K562 (cell line): ENCODE data around the gene CD84. TPM values are rescaled to one million over a fixed set of nuclear protein-coding genes. Genes with fewer than 3 reads are reported as not detected.
A peak's percentile ranks its signal among the peaks of the same experiment; 100 is the strongest.

Source experiments
- ATAC-seq: fragments of 200-7000 bp; cut with Tn5 transposase; 3 replicates; pipeline ENCODE4 v1.9.1; 2020; ENCODE audit warnings: moderate library complexity
- BruUV-seq: library from RNA; stranded (reverse); fragments of 400-500 nt; replicated peaks from 2 replicates; lab custom pipeline; 2021; lab: Mats Ljungman, UMichigan
- CTCF ChIA-PET: fragments of 300-600 bp; formaldehyde crosslinking; extraction: SDS; loops from one replicate; lab custom pipeline; 2021; ENCODE audit warnings: low intra/inter-chr PET ratio; lab: Yijun Ruan, JAX
- POLR2A ChIA-PET: fragments of 300-600, 350-650 bp; sonication (Branson Sonifier 250); formaldehyde crosslinking; extraction: SDS; loops from one replicate; lab custom pipeline; 2021; ENCODE audit warnings: antibody characterized with exemption, inconsistent platforms; lab: Yijun Ruan, JAX
- DNase-seq, 4 experiments: peaks; one replicate each; pipeline versions ENCODE4 v3.0.0 to v3.0.0-alpha.2; 2011 to 2018; ENCODE audit warnings: low spot score in 3 of 4, mixed read lengths in 3 of 4; ENCODE audit errors: extremely low read depth in 1 of 4
- FAIRE-seq: peaks from 2 replicates; lab custom pipeline; 2011; peaks lifted over from hg19 to GRCh38; lab: Jason Lieb, UNC
- H2AFZ ChIP-seq: 2 replicates; pipeline ENCODE4 v1.6.0; 2011; ENCODE audit warnings: low read depth, low read length, control low read depth, inconsistent platforms
- H3K27ac ChIP-seq: fragments of 200-600 bp; 3 replicates; pipeline ENCODE4 v1.8.0; 2011; ENCODE audit warnings: low read depth, mild to moderate bottlenecking, control low read depth, inconsistent platforms, low read length, moderate library complexity, mixed read lengths; ENCODE audit errors: extremely low read depth
- H3K27me3 ChIP-seq, 2 experiments: fragments of 300-600 bp in 1 of 2; 2 replicates in 1 of 2; 3 replicates in 1 of 2; pipeline versions ENCODE4 v1.6.0 to v1.8.0; 2011; ENCODE audit warnings: inconsistent platforms in 2 of 2, low read length in 2 of 2, mild to moderate bottlenecking in 1 of 2, mixed read lengths in 1 of 2, moderate library complexity in 1 of 2; ENCODE audit not compliant: control insufficient read depth in 2 of 2, insufficient read depth in 2 of 2
- H3K36me3 ChIP-seq: fragments of 300-600 bp; 3 replicates; pipeline ENCODE4 v1.8.0; 2011; ENCODE audit warnings: mild to moderate bottlenecking, low read length, inconsistent platforms; ENCODE audit not compliant: control insufficient read depth, insufficient read depth
- H3K4me1 ChIP-seq, 2 experiments: fragments of 200-600 bp in 1 of 2; replicated peaks in 1 of 2; 2 replicates in 1 of 2; 3 replicates in 1 of 2; pipeline versions ENCODE4 v1.5.1 to v1.8.0; 2011; ENCODE audit warnings: inconsistent platforms in 2 of 2, low read length in 2 of 2, mild to moderate bottlenecking in 1 of 2, mixed read lengths in 1 of 2, moderate library complexity in 1 of 2; ENCODE audit not compliant: control insufficient read depth in 2 of 2, insufficient read depth in 2 of 2
- H3K4me2 ChIP-seq: 2 replicates; pipeline ENCODE4 v1.6.1; 2011; ENCODE audit warnings: low read length, control low read depth, inconsistent platforms, mixed read lengths; ENCODE audit not compliant: insufficient read depth
- H3K4me3 ChIP-seq: fragments of 200-600 bp; sonication (generic), shearing (Covaris generic); 2 replicates; pipeline ENCODE4 v1.5.1; 2016; ENCODE audit warnings: control low read depth, inconsistent platforms
- H3K79me2 ChIP-seq: fragments of 200-600 bp; 3 replicates; pipeline ENCODE4 v1.8.0; 2011; ENCODE audit warnings: low read length, inconsistent platforms; ENCODE audit not compliant: control insufficient read depth, insufficient read depth
- H3K9ac ChIP-seq, 2 experiments: 2 replicates each; pipeline versions ENCODE4 v1.6.0 to v1.6.1; 2011; ENCODE audit warnings: low read depth in 2 of 2, low read length in 2 of 2, control low read depth in 1 of 2, inconsistent platforms in 1 of 2, mild to moderate bottlenecking in 1 of 2, mixed read lengths in 1 of 2; ENCODE audit not compliant: insufficient read depth in 1 of 2
- H3K9me1 ChIP-seq: one replicate; pipeline ENCODE4 v1.6.0; 2011; ENCODE audit warnings: inconsistent platforms, mild to moderate bottlenecking, low read length, moderate library complexity; ENCODE audit not compliant: control insufficient read depth, insufficient read depth
- H3K9me3 ChIP-seq: replicated peaks from 2 replicates; pipeline ENCODE4 v1.5.1; 2011; ENCODE audit warnings: low read depth, low read length, inconsistent platforms; ENCODE audit not compliant: control insufficient read depth, insufficient read depth
- H4K20me1 ChIP-seq: replicated peaks from 2 replicates; pipeline ENCODE4 v1.6.1; 2011; ENCODE audit warnings: low read length, inconsistent platforms, mixed read lengths; ENCODE audit not compliant: control insufficient read depth, insufficient read depth
- CBX3 ChIP-seq, 2 experiments: IDR thresholded peaks; 1 replicate in 1 of 2; 2 replicates in 1 of 2; pipeline ENCODE4 v1.6.1; 2012; ENCODE audit warnings: inconsistent platforms in 2 of 2, low read length in 2 of 2, borderline replicate concordance in 1 of 2, control low read depth in 1 of 2
- FOXK2 ChIP-seq, 2 experiments: fragments of 450-650 bp; IDR thresholded peaks in 1 of 2; conservative IDR thresholded peaks in 1 of 2; 2 replicates each; pipeline ENCODE4 v1.6.1; 2016; ENCODE audit warnings: low read depth in 2 of 2, mild to moderate bottlenecking in 1 of 2
- FOXM1 ChIP-seq, 2 experiments: fragments of 450-650 bp in 1 of 2; sonication (generic) in 1 of 2; formaldehyde crosslinking in 1 of 2; IDR thresholded peaks; 2 replicates each; pipeline versions ENCODE4 v1.6.1 to v1.9.0; 2017 to 2022; ENCODE audit warnings: low read depth in 2 of 2, mild to moderate bottlenecking in 2 of 2, missing genetic modification reagents in 1 of 2, moderate library complexity in 1 of 2
- KDM4B ChIP-seq, 2 experiments: fragments of 450-650 bp in 1 of 2; sonication (generic) in 1 of 2; IDR thresholded peaks; 2 replicates each; pipeline ENCODE4 v1.6.1; 2016 to 2017; ENCODE audit warnings: borderline replicate concordance in 2 of 2, antibody characterized with exemption in 1 of 2, low read depth in 1 of 2, mild to moderate bottlenecking in 1 of 2
- MECOM ChIP-seq: fragments of 250-450 bp; sonication (Bioruptor Pico); IDR thresholded peaks from 2 replicates; pipeline ENCODE4 v1.8.0; 2022; ENCODE audit warnings: inconsistent platforms
- MTA1 ChIP-seq: fragments of 450-650 bp; IDR thresholded peaks from 2 replicates; pipeline ENCODE4 v1.6.1; 2017; ENCODE audit warnings: borderline replicate concordance
- MTA3 ChIP-seq: fragments of 450-650 bp; formaldehyde crosslinking; IDR thresholded peaks from 2 replicates; pipeline ENCODE4 v1.6.1; 2017; ENCODE audit warnings: mild to moderate bottlenecking, borderline replicate concordance
- NCOA1 ChIP-seq: fragments of 450-650 bp; IDR thresholded peaks from 2 replicates; pipeline ENCODE4 v1.6.1; 2016; ENCODE audit warnings: low read depth
- NELFE ChIP-seq: IDR thresholded peaks from 2 replicates; pipeline ENCODE4 v1.6.1; 2011; ENCODE audit warnings: mild to moderate bottlenecking; ENCODE audit not compliant: insufficient read depth, insufficient read length
- POLR3G ChIP-seq: IDR thresholded peaks from 2 replicates; pipeline ENCODE4 v1.6.1; 2011; ENCODE audit not compliant: insufficient read length, insufficient replicate concordance; ENCODE audit errors: extremely low read depth
- PRMT5 ChIP-seq: sonication (generic); formaldehyde crosslinking; IDR thresholded peaks from 2 replicates; pipeline ENCODE4 v1.5.0; 2020; ENCODE audit warnings: missing genetic modification reagents
- SNRNP70 ChIP-seq: fragments of 200-400 bp; formaldehyde crosslinking; optimal IDR thresholded peaks from 2 replicates; pipeline ENCODE3; 2017; ENCODE audit warnings: low read depth, low read length
- SRF ChIP-seq, 2 experiments: fragments of 250-450, 450-650 bp in 1 of 2; sonication (Bioruptor Pico) in 1 of 2; sonication (generic) in 1 of 2; formaldehyde crosslinking; IDR thresholded peaks; 2 replicates each; pipeline versions ENCODE4 v1.5.0 to v1.5.1; 2020 to 2022; ENCODE audit warnings: mild to moderate bottlenecking in 1 of 2, missing genetic modification reagents in 1 of 2
- STAT5B ChIP-seq: fragments of 250-450 bp; sonication (Bioruptor Pico); IDR thresholded peaks from 2 replicates; pipeline ENCODE4 v1.8.0; 2021; ENCODE audit warnings: mild to moderate bottlenecking, inconsistent platforms
- XRCC5 ChIP-seq: fragments of 200-400 bp; formaldehyde crosslinking; IDR thresholded peaks from 2 replicates; pipeline ENCODE4 v1.6.1; 2017; ENCODE audit warnings: low read depth, mild to moderate bottlenecking, low read length
- ZC3H4 ChIP-seq: sonication (generic); formaldehyde crosslinking; IDR thresholded peaks from 2 replicates; pipeline ENCODE4 v1.9.0; 2021; ENCODE audit warnings: missing genetic modification reagents, borderline replicate concordance
- WGBS: fragments of 100-300 bp; shearing (Covaris generic); methylation state at CpG from one replicate; pipeline ENCODE4 v1.1.6; 2016; ENCODE audit warnings: low coverage, mixed read lengths; ENCODE audit not compliant: insufficient coverage; ENCODE audit errors: missing lambda C conversion rate; 5-methylcytosine and 5-hydroxymethylcytosine counted together
- in situ Hi-C: fragments of 300-500 bp; cut with MboI; formaldehyde crosslinking; loops from 4 replicates; pipeline ENCODE4 v1.15.0; 2018; ENCODE audit warnings: inconsistent platforms, mixed read lengths
- intact Hi-C: fragments of 100-400 bp; cut with micrococcal nuclease; formaldehyde crosslinking; loops from 2 replicates; pipeline ENCODE4 v1.14.2; 2022
- polyA plus RNA-seq, 8 experiments: library from polyadenylated mRNA; depleted of rRNA in 4 of 8; stranded (reverse) in 5 of 8; unstranded in 3 of 8; fragments of >200 nt; fragmentation: Nextera tagmentation in 2 of 8; fragmentation: Illumina TruSeq in 1 of 8; extraction: Ambion mirVana in 2 of 8; extraction: Trizol in 1 of 8; gene quantifications; 2 replicates each; pipeline versions ENCODE4 v1.2.1 to v1.2.3, GENCODE V29; 2011 to 2014; ENCODE audit warnings: inconsistent platforms in 1 of 8, missing spikeins in 1 of 8
- total RNA-seq, 7 experiments: library from RNA; depleted of rRNA in 6 of 7; stranded (reverse); fragments of >200 nt in 6 of 7; fragmentation: Illumina TruSeq in 2 of 7; extraction: Trizol in 2 of 7; gene quantifications; 2 replicates each; pipeline versions ENCODE4 v1.2.1 to v1.2.3, GENCODE V29; 2011 to 2021; ENCODE audit warnings: low replicate concordance in 1 of 7
- TF ChIP-seq, protein P1 (sequence below): fragments of 250-450 bp; sonication (Bioruptor Pico); IDR thresholded peaks from 2 replicates; pipeline ENCODE4 v1.5.0; 2020; ENCODE audit warnings: mild to moderate bottlenecking, borderline replicate concordance

CD84 gene
- total and polyA plus RNA-seq, 9 of the 15 experiments (the other 6 are each of a cell fraction or from before 2014, with no cell fraction given): 0.82 to 6.8 (median 2.0) TPM

DNA sequence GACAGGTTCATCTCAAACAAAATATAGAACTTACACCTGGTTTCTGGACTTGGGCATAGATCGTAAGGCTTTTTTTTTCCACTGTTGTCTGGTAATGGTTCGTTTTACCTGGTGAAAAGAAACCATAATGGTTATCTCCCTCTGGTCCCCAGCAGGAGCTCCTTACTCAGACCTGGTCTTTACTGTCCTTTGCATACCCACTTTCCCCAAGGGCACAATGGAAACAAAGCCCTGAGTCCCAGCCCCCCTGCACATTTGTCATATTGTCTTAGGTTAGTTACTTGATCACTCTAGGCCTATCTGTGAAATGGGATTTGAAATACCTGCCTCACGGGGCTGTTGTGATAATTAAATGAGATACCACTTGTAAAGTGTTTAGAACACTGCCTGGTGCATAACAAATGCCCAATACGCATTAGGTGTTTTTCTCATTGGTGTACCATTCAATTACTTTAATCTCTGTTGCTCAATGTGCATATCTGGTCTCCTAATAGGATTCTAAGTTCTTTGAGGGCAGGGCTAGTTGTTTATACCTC, 40.5 kb upstream of the CD84 start (continued):
- TF ChIP-seq NCOA1: no peak
- no peak for TF ChIP-seq NELFE
- TF ChIP-seq, protein P1, sequence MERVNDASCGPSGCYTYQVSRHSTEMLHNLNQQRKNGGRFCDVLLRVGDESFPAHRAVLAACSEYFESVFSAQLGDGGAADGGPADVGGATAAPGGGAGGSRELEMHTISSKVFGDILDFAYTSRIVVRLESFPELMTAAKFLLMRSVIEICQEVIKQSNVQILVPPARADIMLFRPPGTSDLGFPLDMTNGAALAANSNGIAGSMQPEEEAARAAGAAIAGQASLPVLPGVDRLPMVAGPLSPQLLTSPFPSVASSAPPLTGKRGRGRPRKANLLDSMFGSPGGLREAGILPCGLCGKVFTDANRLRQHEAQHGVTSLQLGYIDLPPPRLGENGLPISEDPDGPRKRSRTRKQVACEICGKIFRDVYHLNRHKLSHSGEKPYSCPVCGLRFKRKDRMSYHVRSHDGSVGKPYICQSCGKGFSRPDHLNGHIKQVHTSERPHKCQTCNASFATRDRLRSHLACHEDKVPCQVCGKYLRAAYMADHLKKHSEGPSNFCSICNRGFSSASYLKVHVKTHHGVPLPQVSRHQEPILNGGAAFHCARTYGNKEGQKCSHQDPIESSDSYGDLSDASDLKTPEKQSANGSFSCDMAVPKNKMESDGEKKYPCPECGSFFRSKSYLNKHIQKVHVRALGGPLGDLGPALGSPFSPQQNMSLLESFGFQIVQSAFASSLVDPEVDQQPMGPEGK (CRISPR knock-in tag): no peak
- no peak for TF ChIP-seq MTA3

DNA sequence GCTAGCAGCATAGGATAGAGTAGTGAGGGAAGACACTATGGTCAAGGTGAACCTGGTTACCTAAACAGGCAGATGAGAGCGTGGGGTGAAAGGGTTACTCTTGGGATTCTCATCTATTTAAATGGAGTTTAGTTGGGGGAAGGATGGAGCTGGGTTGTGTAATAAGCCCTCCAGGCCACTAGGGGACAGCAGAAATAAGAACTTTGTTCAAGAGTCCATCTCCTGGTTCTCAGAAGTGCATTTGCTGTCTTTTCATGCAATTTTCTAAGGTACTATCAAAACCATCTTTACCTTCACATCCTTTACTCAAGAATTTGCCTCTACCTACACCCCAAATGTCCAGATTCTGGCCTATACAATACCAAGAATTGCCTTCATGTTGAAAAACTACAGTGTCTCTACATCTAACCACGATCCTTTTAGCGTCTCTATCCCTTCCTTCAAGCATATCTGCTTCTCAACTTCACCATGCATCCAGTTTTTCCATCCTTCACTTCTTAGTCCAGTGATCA, 39.5 kb upstream of the CD84 start:
- BruUV-seq: no TSS peak
- Histone ChIP-seq H3K27me3 (no peaks in the 10 kb centered on the region), H3K9ac (no peak overlapping the region), H3K27ac (no peak overlapping the region), H3K4me3 (no peak overlapping the region), H3K4me1 (peaks cover 0 to 2% of the 10 kb centered on the region in 2 experiments; a peak in 3 of 5 replicates), H3K79me2 (no peaks in the 10 kb centered on the region), H3K9me1 (no peaks in the 10 kb centered on the region), H3K9me3 (0 out of 2 replicates have a peak, but pooled peaks cover 3% of the 10 kb centered on the region), H4K20me1 (no peaks in the 10 kb centered on the region), H2AFZ (peak overlapping the region; percentile 78), H3K4me2 (no peak overlapping the region; the same call in 1 of the 2 replicates), H3K36me3 (no peaks in the 10 kb centered on the region)
- DNase-seq (peak; percentile 33 to 51 (median 44)), ATAC-seq (peak; percentile 70), FAIRE-seq (no peak)
- POLR2A ChIA-PET: interaction anchor here (0.9 to 1.7 kb wide), 3 partner anchors 9 to 21 kb away, joined by 3 to 4 read pairs (median 3); no protein-coding TSS in a partner anchor
- in situ Hi-C loops (no loop called here), intact Hi-C loops (loop anchor here (2.0 kb wide), 1 partner anchor 56 kb away; no protein-coding TSS in a partner anchor)
- WGBS: 24% methylated on average over 3 of the region's 3 CpGs
- CTCF ChIA-PET: no interaction called here
- TF ChIP-seq FOXK2 (conservative IDR thresholded peaks at IDR 0.05 in 1 of 2, IDR thresholded peaks at IDR 0.05 in 1 of 2; ENCODE audit: low read depth in 2 of 2): no peak
- no peak for TF ChIP-seq SRF (CRISPR knock-in tag; IDR thresholded peaks at IDR 0.05)
- TF ChIP-seq FOXM1 (IDR thresholded peaks at IDR 0.05; ENCODE audit: low read depth): peak; percentile 70
- no peak for TF ChIP-seq FOXM1 (CRISPR knock-in tag; IDR thresholded peaks at IDR 0.05; ENCODE audit: low read depth)
- TF ChIP-seq CBX3 (IDR thresholded peaks at IDR 0.05; ENCODE audit: borderline replicate concordance in 1 of 2, low read length in 2 of 2): 0 out of 3 replicates have a peak, but pooled peaks of 1 of the 2 experiments have one; percentile 41
- no peak for TF ChIP-seq STAT5B (CRISPR knock-in tag)
- no peak for TF ChIP-seq MECOM (CRISPR knock-in tag)
- TF ChIP-seq XRCC5: no peak
- no peak for TF ChIP-seq SNRNP70
- TF ChIP-seq KDM4B (IDR thresholded peaks at IDR 0.05; ENCODE audit: borderline replicate concordance in 2 of 2, low read depth in 1 of 2): no peak
- TF ChIP-seq MTA3: no peak
- no peak for TF ChIP-seq ZC3H4
- TF ChIP-seq PRMT5: no peak
- no peak for TF ChIP-seq MTA1
- TF ChIP-seq POLR3G: no peak
